Activated naive CD4-positive, alpha-beta T cell treated with anti-CD3 and anti-CD28 coated beads for 36 hours (primary cell): Measurements from ENCODE around the gene ATP2C1. TPM values are rescaled to one million over a fixed set of nuclear protein-coding genes. Genes with fewer than 3 reads are reported as not detected.
A peak's percentile ranks its signal among the peaks of the same experiment; 100 is the strongest.

Experiments
- CTCF ChIA-PET: fragments of 350-600 bp; sonication (Branson Sonifier 250); formaldehyde crosslinking; loops from one replicate; lab custom pipeline; 2021; ENCODE audit warnings: antibody characterized with exemption; lab: Charles Lee
- DNase-seq: peaks from one replicate; pipeline ENCODE4 v3.0.0-alpha.2; 2020
- H3K27ac Mint-ChIP-seq: one replicate; pipeline ENCODE4 v1.8.0; 2021; ENCODE audit warnings: mild to moderate bottlenecking, mixed read lengths
- H3K27me3 Mint-ChIP-seq: one replicate; pipeline ENCODE4 v1.8.0; 2021; ENCODE audit warnings: low read depth, mixed read lengths
- H3K36me3 Mint-ChIP-seq: one replicate; pipeline ENCODE4 v1.8.0; 2021; ENCODE audit warnings: low read depth, mixed read lengths
- H3K4me1 Mint-ChIP-seq: one replicate; pipeline ENCODE4 v1.8.0; 2021; ENCODE audit warnings: low read depth, mixed read lengths
- H3K4me3 Mint-ChIP-seq: one replicate; pipeline ENCODE4 v1.8.0; 2021; ENCODE audit warnings: mild to moderate bottlenecking, moderate library complexity, mixed read lengths
- H3K9me3 Mint-ChIP-seq: one replicate; pipeline ENCODE4 v1.8.0; 2021; ENCODE audit warnings: mixed read lengths
- intact Hi-C: fragments of 100-400 bp; cut with micrococcal nuclease; formaldehyde crosslinking; loops from one replicate; pipeline ENCODE4 v1.15.1; 2023
- total RNA-seq, 2 experiments: library from RNA; stranded (reverse); gene quantifications; one replicate each; pipeline ENCODE4 v1.2.3, GENCODE V29; 2021

The ATP2C1 gene
- total RNA-seq, 2 experiments from 2014 or later = 41.2 to 44.9 TPM

DNA sequence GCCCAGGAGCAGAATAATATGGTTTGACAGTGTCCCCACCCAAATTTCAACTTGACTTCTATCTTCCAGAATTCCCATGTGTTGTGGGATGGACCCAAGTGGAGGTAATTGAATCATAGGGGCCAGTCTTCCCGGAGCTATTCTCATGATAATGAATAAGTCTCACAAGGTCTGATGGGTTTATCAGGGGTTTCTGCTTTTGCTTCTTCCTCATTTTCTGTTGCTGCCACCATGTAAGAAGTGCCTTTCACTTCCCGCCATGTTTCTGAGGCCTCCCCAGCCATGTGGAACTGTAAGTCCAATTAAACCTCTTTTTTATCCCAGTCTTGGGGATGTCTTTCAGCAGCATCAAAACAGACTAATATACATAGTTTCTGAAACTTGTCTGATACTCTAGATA is 28.4 kb upstream of the ATP2C1 start:
- Mint-ChIP-seq H3K4me1 (no peaks in the 10 kb centered on the region), H3K4me3 (no peak overlapping the region), H3K36me3 (no peaks in the 10 kb centered on the region), H3K27ac (no peak overlapping the region), H3K27me3 (peaks cover 8% of the 10 kb centered on the region), H3K9me3 (no peaks in the 10 kb centered on the region)
- no peak for DNase-seq
- CTCF ChIA-PET = no interaction called here
- intact Hi-C loops = no loop called here

DNA sequence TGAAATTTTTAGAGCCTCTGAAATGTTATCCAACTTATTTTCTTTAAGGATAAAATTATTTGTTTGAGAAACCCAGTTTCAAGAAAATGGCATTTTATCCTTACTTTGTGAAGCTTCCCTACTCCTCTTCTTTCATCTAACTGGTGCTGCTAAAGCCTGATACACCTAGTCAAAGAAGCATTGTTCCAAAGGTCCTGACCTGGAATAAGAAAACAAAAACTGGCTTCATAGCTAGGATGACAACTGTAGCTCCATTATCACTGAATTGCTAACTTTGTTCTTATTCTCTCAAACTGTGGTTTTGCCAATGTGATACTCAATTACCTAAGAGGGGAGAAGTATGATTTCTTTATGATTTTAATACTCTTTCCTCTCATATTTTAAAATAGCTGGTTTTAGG is 27.6 kb upstream of the ATP2C1 start:
- no peak for DNase-seq
- Mint-ChIP-seq H3K9me3 (no peaks in the 10 kb centered on the region), H3K27me3 (peaks cover 4% of the 10 kb centered on the region), H3K27ac (no peak overlapping the region), H3K4me3 (no peak overlapping the region), H3K4me1 (no peaks in the 10 kb centered on the region), H3K36me3 (no peaks in the 10 kb centered on the region)
- CTCF ChIA-PET = no interaction called here
- intact Hi-C loops = no loop called here

DNA sequence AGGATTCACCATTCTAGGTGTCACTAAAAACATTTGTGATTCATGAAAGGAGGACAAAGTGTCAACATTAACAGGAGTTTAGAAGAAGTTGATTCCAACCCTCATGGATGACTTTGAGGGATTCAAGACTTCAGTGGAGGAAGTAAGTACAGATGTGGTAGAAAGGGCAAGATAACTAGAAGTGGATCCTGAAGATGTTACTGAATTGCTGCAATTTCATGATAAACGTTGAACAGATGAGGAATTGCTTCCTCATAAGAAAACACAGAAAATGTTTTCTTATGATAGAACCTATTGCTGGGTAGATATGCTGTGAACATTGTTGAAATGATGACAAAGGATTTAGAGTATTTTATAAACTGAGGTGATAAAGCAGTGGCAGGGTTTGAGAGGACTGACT is 23.5 kb upstream of the ATP2C1 start:
- H3K9me3 Mint-ChIP-seq = no peaks in the 10 kb centered on the region
- H3K36me3 Mint-ChIP-seq = no peaks in the 10 kb centered on the region
- no peak overlapping the region for H3K4me3 Mint-ChIP-seq
- intact Hi-C loops = no loop called here
- no peak overlapping the region for H3K27ac Mint-ChIP-seq
- peaks cover 2% of the 10 kb centered on the region for H3K27me3 Mint-ChIP-seq
- DNase-seq = no peak
- CTCF ChIA-PET = no interaction called here
- no peaks in the 10 kb centered on the region for H3K4me1 Mint-ChIP-seq

DNA sequence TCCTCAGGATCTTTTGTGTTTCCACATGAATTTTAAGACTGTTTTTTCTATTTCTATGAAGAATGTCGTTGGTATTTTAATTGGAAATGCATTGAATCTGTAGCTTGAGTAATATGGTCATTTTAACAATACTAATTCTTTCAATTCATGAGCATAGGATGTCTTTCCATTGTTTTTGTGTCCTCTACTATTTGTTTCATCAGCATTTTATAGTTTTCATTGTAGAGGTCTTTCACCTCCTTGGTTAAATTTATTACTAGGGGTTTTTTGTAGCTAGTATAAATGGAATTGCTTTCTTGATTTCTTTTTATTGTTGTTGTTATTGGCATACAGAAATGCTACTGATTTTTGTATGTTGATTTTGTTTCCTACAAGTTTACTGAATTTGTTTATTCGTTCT is 17.3 kb upstream of the ATP2C1 start:
- Mint-ChIP-seq H3K27me3 (peaks cover 10% of the 10 kb centered on the region), H3K36me3 (peaks cover 2% of the 10 kb centered on the region), H3K9me3 (peaks cover 23% of the 10 kb centered on the region), H3K27ac (no peak overlapping the region), H3K4me1 (no peaks in the 10 kb centered on the region), H3K4me3 (no peak overlapping the region)
- DNase-seq = no peak
- CTCF ChIA-PET = interaction anchor here (0.7 kb wide), 1 partner anchor 11 kb away, joined by 4 read pairs; no protein-coding TSS in a partner anchor
- intact Hi-C loops = no loop called here

DNA sequence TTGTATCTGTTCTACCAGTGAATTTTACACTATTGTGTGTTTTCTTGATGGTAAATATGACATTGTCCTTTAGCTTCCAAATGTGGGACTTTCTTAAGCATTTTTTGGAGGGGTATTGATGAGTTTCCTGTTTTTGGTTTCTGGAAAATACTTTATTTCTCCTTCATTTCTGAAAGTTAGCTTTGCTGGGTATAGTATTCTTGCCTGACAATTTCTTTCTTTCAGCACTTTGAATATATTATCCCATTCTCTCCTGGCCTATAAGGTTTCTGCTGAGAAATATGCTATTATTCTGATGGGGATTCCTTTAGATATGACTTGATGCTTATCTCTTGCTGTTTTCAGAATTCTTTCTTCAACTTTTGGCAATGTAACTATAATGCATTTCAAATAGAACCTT is 15.4 kb upstream of the ATP2C1 start:
- CTCF ChIA-PET = interaction anchor here (1.1 kb wide), 1 partner anchor 119 kb away, joined by 3 read pairs; no protein-coding TSS in a partner anchor
- Mint-ChIP-seq H3K9me3 (peaks cover 25% of the 10 kb centered on the region), H3K36me3 (peaks cover 2% of the 10 kb centered on the region), H3K27ac (no peak overlapping the region), H3K4me1 (no peaks in the 10 kb centered on the region), H3K27me3 (peaks cover 14% of the 10 kb centered on the region), H3K4me3 (no peak overlapping the region)
- DNase-seq = no peak
- intact Hi-C loops = no loop called here

DNA sequence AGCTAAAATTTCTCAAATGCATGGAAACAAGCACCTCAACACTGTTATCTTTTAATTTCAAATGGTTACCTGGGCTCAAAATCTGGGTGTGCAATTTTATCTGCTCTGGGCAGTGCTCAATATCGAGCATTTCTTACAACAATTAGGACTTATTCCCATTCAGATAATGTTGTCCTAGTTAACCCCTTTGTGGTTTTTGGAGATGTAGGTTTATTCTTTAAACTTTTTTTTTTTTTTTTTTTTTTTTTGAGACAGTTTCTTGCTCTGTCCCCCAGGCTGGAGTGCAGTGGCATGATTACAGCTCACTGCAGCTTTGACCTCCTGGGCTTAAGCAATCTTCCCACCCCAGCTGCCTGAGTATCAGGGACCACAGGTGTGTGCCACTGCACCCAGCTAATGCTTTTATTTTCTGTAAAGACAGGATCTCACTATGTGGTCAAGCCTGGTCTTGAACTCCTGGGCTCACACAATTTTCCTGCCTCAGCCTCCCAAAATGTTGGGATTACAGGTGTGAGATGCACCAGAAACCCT is 4.4 kb upstream of the ATP2C1 start:
- H3K4me3 Mint-ChIP-seq = no peak overlapping the region
- no peak overlapping the region for H3K27ac Mint-ChIP-seq
- peaks cover 14% of the 10 kb centered on the region for H3K27me3 Mint-ChIP-seq
- intact Hi-C loops = no loop called here
- H3K4me1 Mint-ChIP-seq = peaks cover 3% of the 10 kb centered on the region
- no peak for DNase-seq
- CTCF ChIA-PET = no interaction called here
- no peaks in the 10 kb centered on the region for H3K36me3 Mint-ChIP-seq
- no peaks in the 10 kb centered on the region for H3K9me3 Mint-ChIP-seq

DNA sequence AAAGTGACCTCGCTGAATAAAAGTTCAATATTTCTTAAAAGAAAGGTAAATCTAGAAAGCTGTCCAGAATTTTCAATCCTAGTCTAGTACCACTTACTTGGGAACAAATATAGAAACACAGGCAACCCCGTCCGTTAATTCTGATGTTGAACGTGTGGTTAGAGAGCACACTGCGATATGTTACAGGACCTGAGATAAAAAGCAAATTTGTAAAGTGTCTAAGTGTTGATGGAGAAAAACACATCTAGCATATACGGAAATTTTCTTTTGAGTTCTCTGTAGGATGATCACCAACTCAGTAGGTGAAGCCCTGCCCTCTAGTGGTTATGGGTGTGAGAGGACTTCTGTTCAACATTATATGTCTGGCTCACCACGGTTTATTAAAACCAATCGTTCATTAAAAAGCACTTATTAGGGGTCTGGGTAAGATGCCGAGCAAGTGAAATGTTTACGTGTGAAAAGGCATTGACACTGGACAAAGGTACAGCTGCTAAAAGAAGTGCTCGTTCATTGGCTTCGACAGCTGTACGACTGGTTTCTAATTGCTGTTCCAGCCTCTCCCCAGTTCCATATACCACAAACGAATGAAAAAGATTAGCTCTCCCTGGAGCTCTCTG is 1.0 kb upstream of the ATP2C1 start:
- Mint-ChIP-seq H3K9me3 (no peaks in the 10 kb centered on the region), H3K36me3 (peaks cover 3% of the 10 kb centered on the region), H3K4me3 (peak overlapping the region; percentile 94), H3K27ac (peak overlapping the region; percentile 98), H3K27me3 (no peaks in the 10 kb centered on the region), H3K4me1 (peaks cover 30% of the 10 kb centered on the region)
- peak; percentile 83 for DNase-seq
- intact Hi-C loops = loop anchor here (1.0 to 10.0 kb wide), 11 partner anchors 15 to 782 kb away; partner anchors contain the start of genes ASTE1, MRPL3, NEK11 and NUDT16
- CTCF ChIA-PET = interaction anchor here (0.5 to 5.1 kb wide), 30 partner anchors 10 to 1578 kb away, joined by 3 to 63 read pairs (median 4); partner anchors contain the start of gene PIK3R4

DNA sequence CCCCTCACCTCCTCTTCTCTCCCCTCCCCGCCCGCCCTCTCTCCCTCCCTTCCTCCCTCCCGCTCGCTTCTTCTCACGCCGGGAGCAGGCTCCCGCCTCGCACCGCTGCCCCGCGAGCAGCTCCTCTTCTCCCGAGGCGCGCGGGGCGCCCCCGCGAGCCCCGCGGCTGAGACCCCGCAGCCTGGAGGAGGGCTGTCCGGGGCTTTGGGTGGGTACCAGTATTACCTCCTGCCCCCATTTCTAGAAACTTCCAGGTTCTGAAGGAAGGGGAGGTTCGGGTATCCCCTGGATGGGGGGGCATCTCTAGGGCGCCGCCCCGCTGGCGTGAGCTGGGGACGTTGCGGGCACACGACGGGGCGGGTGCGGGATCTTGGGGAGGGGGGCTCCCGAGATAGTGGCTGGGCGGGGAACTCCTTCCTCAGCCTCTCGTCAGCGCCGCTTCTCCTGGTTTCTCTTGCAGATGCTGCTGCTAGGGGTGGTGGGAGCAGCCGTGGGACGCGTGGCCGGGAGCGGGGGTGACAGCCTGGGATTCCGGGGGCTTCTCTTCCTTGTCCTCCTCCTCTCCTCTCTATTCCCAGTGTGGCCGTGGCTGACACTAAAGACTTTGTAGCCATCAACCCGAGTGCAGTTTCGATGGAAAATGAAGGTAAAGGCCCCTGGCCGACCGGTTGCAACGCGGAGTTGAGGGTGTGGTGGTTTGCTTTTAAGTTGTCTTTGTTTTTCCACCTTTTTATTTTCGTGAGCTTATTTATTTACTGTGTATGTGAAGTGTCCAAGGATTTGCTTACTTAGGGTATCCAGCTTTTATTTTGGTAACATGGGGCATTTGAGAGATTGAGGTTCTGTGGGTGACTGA is 474 bp downstream of the ATP2C1 start:
- Mint-ChIP-seq H3K36me3 (peaks cover 3% of the 10 kb centered on the region), H3K9me3 (no peaks in the 10 kb centered on the region), H3K4me1 (peaks cover 34% of the 10 kb centered on the region), H3K27me3 (no peaks in the 10 kb centered on the region), H3K4me3 (peak overlapping the region; percentile 94), H3K27ac (peak overlapping the region; percentile 98)
- DNase-seq = peak; percentile 51
- intact Hi-C loops = loop anchor here (10.0 kb wide), 1 partner anchor 720 kb away; no protein-coding TSS in a partner anchor
- CTCF ChIA-PET = interaction anchor here (0.6 to 5.1 kb wide), 12 partner anchors 31 to 1141 kb away, joined by 3 to 63 read pairs (median 6); partner anchors contain the start of genes ASTE1, CPNE4, NEK11 and PIK3R4

DNA sequence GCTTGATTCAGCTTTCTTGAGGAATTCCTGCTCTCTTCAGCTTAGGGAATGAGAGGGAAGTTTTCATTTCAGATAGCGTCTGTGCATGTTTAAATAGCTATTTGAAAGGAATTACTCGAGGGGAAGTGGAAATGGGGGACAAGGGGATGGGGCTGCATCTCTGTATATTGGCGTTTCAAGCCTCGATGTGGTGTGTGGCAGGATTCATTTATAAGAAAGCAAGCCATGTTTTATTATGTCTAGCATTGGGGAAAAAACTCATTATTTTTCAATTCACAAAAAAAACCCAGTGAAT is 1.0 kb downstream of the ATP2C1 start:
- Mint-ChIP-seq H3K9me3 (no peaks in the 10 kb centered on the region), H3K27ac (peak overlapping the region; percentile 82), H3K36me3 (peaks cover 3% of the 10 kb centered on the region), H3K4me1 (peaks cover 36% of the 10 kb centered on the region), H3K4me3 (peak overlapping the region; percentile 94), H3K27me3 (no peaks in the 10 kb centered on the region)
- intact Hi-C loops = loop anchor here (10.0 kb wide), 1 partner anchor 720 kb away; no protein-coding TSS in a partner anchor
- CTCF ChIA-PET = interaction anchor here (0.6 to 5.1 kb wide), 5 partner anchors 122 to 1140 kb away, joined by 3 to 63 read pairs (median 4); partner anchors contain the start of genes ASTE1, CPNE4 and NEK11
- DNase-seq = no peak

DNA sequence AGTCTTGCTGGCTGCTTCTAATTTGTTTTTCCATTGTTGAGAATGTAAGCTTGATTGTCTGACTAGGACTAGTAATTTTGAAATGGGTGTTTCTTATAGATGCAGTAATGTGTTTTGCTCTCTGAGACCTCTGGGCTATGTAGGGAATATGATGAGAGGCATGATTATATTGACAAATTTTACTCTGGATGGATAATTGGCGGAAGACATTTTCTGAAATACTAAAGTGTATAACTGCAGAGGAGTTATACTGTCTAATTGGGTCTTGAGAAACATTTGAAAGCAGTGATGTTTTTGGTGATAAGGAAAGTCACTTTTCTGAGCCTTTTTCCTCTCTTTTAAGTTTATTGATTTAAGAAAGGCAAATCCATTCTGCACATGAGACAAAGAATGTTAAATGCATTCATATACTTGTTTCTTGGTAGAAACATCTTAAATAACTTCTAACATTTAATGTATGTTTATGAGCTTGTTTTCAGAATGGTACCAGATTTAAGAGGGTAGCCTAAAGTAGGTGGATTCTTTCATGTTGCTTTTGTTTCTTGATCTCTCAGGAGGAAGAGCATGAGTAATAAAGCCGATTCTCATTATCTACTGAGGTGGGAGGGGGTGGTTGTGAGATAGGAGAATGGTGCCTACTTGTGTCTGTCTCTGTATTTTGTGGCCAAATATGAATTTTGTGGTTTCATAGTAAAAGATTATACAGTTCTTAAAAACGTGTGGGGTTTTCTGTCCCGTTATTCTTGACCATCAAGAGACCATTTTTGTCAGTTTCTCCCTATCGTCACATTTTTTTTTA is 2.0 kb downstream of the ATP2C1 start:
- Mint-ChIP-seq H3K9me3 (no peaks in the 10 kb centered on the region), H3K27ac (peak overlapping the region; percentile 2), H3K4me3 (peak overlapping the region; percentile 94), H3K27me3 (no peaks in the 10 kb centered on the region), H3K36me3 (peaks cover 3% of the 10 kb centered on the region), H3K4me1 (peaks cover 38% of the 10 kb centered on the region)
- peak; percentile 39 for DNase-seq
- intact Hi-C loops = loop anchor here (10.0 kb wide), 1 partner anchor 721 kb away; no protein-coding TSS in a partner anchor
- CTCF ChIA-PET = interaction anchor here (0.8 to 1.2 kb wide), 4 partner anchors 131 to 1139 kb away, joined by 3 to 4 read pairs (median 3); partner anchors contain the start of genes ASTE1, CPNE4 and NEK11

DNA sequence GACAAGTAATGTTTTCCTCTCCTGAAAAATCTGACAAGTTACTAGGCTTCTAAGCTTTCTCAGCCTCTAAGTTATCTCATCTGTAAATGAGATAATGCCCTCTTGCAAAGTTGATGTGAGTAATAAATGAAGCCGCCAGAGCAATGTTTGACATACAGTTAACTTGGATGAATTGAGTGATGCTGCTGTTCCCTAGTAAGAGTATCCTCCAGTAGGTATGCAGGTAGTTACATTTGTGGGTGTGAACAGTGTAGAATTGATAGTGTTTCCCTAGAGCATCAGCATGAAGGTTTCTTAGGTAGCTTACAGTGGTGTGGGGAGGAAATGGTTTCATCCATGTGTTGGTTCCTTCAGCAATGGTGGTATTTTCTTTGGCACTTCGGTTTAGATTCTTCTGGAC is 3.4 kb downstream of the ATP2C1 start:
- H3K27ac Mint-ChIP-seq = no peak overlapping the region
- no peaks in the 10 kb centered on the region for H3K27me3 Mint-ChIP-seq
- H3K4me1 Mint-ChIP-seq = peaks cover 49% of the 10 kb centered on the region
- no peaks in the 10 kb centered on the region for H3K9me3 Mint-ChIP-seq
- CTCF ChIA-PET = no interaction called here
- peaks cover 3% of the 10 kb centered on the region for H3K36me3 Mint-ChIP-seq
- H3K4me3 Mint-ChIP-seq = no peak overlapping the region
- DNase-seq = no peak
- intact Hi-C loops = loop anchor here (10.0 kb wide), 1 partner anchor 723 kb away; no protein-coding TSS in a partner anchor
